ENCODE results near the gene RAB8B.
A peak's percentile ranks its signal among the peaks of the same experiment; 100 is the strongest.

RAB8B gene

DNA sequence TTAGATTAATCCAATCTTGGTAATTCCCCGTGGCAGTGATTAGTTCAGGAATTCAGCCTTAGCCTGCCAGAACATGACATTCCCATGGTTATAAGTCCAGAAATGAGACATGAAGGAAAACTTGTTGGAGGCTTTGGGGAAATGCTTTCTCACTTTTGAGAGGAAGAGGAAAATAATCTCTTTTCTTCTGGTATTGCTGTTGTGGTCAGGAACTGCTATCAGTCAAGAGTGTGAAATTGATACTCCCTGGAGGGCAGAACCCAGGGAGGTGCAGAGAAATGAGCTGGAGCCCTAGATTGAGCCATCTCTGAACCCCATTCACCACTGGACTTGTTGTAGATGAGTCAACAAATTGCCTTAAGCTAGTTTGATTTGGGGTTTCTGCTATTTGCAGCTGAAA lies 49.4 kb downstream of the RAB8B start:
- FAIRE-seq: no peak

DNA sequence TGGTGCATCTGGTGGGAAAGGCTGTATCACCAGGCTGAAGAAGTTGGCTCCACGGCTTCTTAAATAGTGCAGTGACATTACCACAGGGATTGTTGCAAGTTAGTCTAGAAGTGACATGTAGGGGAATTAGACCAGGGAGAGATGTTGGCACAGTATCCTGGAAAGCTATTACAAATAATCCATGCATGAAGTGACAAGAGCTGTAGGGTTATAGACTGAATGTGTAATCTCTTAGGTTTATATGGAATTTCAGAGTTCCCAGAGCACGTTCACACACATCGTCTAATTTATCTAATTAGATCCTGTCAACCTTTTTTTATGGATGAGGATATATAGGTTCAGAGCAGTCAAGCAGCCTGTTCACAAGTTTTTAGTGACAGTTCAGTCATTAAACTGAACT lies 50.7 kb downstream of the RAB8B start:
- no peak for FAIRE-seq

DNA sequence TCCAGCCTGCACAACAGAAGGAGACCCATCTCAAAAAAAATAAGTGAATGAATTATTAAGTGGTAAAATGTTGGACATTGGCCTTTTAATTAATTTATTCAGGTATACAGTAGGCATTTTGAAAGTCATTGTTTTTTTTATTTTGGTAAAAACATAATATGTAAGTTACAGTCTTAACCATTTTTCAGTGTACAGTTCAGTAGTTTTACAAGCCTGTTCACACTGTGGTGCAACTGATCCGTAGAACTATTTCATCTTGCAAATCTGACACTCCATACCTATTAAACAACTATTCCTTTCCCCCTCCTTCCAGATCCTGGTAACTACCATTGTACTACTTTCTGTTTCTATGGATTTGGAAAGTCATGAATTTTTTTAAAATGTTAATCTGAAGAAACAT lies 51.9 kb downstream of the RAB8B start:
- no peak for FAIRE-seq

DNA sequence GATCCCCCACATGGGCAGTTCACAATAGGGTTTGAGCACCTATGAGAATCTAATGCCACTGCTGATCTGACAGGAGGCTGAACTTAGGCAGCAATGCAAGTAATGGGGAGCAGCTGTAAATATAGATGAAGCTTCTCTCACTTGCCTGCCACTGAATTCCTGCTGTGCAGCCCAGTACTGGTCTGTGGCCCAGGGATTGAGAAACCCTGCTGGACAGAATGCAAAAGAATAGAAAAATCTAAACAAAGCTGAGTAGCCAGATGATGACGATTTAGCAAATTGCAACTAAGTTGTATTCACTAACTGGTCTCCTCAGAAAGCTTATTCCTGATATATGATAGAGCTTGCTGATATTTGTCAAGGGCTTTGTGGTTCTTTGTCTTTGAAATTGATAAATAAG lies 53.7 kb downstream of the RAB8B start:
- FAIRE-seq: no peak

DNA sequence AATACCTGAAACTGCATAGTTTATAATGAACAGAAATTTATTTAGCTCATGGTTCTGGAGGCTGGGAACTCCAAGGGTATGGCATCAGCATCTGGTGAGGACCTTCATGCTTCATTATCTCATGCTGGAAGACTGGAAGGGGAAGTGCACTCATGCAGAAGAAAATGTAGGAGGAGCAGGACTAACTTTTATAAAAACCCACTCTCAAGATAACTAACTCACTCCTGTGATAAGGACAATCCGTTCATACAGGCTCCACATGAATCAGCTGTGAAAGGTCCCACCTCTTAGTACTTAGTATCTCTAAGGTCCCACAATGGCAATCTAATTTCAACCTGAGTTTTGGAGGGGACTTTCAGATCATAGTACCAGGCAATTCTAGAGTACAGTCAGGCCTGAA lies 54.4 kb downstream of the RAB8B start:
- FAIRE-seq: no peak

DNA sequence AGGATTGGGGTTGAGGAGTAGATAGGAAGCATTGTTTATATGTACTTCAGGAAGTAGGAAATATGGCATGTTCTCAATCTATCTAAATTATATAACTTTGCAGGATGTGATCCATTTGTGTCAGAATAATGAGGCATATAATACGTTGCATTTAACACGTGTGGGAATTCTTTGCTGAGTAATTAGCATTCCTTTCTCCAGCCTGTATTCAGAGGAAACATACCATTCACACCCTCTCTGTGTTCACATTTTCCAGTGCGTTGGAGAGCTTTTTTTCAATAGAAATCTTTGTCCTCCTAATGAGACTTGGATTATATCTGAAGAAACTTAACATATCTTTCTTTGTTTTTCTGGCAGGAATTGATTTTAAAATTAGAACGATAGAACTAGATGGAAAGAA lies 55.0 kb downstream of the RAB8B start:
- FAIRE-seq: no peak

DNA sequence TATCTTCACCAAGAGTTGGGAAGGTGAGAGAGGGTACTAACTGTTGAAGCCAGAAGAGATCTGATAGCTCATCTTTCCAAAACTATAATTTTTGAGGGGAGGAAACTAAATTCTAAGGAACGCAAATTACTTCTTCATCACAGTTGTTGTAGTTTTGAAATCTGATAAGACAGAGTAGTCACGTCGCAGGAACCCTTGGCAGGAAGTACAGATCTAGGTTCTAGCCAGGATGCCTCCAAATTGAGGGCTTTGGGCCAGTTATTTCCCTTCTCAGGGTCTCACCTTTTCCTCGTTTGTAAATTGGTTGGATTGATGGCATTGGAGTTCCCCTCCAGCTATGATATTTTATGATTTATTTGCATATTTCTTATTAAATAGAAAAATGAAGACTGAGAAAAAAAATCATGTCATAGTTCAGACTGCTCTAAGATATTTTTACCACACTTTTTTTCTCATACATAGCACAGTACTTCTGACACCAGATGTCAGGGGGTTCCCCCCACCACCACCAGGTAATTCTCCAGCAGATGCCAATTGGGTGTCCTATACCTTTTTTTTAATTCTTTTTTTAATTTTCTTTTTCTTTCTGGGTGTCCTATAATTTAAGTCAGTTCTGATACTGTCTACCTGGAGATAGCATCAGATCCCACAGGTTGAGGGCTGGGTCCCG lies 55.7 kb downstream of the RAB8B start:
- no peak for FAIRE-seq

DNA sequence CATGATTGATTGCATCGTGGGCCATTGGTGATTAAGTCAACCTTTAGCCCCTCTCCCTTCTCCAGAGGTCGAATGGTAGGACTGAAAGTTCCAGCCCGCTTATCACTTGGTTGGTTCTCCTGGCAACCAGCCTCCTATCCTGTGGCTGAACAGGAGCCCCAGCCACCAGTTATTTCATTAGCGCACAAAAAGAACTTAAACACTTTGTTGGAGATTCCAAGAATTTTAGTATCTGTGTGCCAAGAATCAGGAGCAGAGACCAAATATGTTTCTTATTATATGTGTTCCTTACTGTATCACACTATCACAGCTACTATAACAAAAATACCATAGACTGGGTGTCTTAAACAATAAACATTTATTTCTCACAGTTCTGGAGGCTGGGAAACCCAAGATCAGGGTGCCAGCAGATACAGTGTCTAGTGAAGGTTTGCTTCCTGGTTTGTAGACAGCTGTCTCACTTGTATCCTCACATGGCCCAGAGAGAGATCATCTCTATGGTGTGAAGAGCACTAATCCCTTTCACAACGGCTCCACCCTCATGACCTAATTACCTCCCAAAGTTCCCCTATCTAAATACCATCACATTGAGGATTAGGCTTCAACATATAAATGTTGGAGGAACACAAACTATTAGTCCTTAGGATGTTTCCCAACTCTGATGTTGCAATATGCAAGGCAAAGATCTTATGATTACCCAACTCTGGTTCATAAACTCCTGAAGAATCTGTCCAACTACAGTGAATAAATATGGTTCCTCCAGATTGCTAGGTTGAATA lies 57.5 kb downstream of the RAB8B start:
- FAIRE-seq: no peak

DNA sequence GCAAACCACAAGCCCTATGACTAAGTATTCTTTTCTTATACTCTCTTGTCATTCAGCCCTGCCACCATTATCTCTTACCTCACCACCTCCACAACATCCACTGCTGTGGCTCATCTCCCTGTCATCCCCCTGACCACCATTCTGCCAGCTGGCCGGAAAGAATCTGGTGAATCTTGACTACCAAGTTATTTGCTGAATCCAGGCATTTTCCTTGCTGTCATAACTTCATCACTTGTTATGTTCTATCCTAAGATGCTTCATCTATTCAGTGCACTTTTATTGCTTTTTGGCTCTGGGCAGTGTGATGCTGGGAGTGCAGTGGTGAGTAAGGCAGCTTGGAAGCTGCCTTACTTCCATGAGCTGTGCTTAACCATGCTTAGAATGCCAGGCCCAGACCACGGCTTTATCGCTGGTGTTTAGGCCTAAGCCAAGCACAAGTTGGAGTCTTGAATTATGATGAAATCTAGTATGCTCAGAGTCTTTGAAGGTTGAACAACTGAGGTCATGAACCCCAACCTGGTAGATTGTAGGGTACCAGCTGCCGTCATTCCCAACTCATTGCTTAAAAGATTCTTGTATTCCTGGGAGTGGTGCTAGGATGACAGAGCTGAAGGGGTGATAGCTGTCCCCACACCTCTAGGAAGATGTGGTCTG lies 61.0 kb downstream of the RAB8B start:
- FAIRE-seq: no peak

- FAIRE-seq: no peak
Observed at GRCh38 chr15:63251701-63252100, 62.3 kb downstream of the RAB8B start.

DNA sequence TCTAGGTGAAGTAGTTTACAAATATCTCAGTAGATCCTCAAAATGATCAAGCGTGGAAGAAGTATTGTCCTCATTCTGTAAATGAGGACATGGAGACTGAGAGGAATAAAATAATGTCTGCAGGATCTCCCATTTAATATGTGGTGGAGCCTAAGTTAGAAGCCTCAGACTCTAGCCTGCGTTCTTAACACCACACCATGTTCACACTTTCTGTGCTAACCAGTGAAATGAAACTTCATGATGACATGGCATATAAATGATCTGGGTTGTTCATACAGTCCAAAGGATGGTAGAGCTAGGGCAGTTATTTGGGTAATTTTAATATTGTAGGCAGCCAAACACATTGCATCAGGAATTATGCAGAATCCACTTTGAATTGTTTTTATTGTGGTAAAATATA lies 62.9 kb downstream of the RAB8B start:
- no peak for FAIRE-seq

DNA sequence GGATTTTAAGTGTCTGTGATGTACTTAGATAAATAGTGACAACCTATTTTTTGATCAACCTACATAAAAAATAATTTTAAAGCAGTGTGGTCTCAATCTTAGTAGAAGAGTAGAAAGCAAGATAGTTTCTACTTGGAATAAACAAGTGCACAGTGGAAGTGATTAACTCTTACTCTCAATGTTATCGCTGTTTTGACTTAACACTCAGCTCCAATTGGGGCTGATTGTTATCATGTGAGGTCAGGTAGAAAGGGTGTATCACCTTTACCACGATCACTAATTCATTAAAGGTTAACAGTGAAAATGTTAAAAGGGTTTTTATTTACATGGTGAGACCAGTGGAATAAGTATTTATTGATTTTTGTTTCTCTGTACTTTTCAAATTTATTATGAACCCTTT lies 65.6 kb downstream of the RAB8B start:
- FAIRE-seq: no peak

DNA sequence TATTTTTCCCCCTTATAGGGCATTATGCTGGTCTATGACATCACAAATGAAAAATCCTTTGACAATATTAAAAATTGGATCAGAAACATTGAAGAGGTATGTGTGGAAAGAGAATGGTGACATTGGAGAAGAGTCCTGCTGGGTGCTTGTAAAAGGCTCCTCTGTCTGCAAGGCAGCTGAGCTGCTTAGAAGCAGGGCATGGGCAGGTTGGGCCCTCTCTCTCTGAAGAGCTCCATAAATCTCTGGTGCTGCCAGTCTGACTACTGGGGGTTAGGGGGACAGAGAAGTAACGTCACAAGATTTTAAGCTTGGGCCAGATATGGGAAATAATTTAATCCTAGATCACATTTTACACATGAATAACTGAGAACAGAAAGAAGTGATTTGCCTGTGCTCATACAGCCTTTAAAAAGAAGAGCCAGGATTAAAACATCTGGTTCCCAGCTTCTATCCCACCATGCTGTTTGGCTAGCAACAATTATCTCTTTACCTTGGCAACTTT lies 66.1 kb downstream of the RAB8B start:
- FAIRE-seq: no peak

DNA sequence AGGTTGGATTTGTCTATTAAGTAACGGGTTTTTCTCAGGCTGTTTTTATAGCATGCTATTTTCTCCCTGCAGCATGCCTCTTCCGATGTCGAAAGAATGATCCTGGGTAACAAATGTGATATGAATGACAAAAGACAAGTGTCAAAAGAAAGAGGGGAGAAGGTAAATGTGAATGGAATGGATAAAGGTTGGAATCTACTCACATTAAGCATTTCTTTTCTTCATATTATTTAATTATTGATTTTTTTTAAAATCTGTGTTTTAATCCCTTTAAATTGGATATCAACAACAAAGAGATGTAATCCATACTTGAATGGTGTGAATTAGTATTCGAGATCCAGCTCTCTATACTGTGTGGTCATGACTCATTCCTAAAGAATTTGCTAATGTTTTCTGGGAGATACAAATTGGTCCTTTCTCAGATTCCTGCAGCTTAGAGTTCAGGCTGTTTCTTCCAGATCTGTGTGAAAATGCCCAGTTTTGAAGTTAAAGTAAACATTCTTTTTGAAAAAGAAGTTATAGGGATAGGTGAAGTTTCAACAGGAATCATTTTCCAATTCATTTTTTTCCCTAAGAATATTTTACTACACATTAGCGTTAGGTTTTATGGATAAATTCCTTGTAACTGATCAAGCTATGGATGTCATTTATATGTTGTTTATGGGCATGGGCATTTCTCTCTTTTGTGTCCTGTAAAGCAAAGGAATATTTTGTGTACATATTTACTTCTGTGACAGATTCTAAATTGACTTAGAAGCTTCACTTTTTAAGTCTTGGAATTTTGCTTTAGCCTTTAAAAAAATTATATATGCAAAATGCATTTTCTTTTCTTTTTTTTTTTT lies 67.2 kb downstream of the RAB8B start:
- peak; percentile 81 for FAIRE-seq

GRCh38 chr15:63258658-63259057 lies 69.3 kb downstream of the RAB8B start:
- FAIRE-seq: no peak

- no peak for FAIRE-seq
Observed at GRCh38 chr15:63260791-63261190, 71.4 kb downstream of the RAB8B start.

DNA sequence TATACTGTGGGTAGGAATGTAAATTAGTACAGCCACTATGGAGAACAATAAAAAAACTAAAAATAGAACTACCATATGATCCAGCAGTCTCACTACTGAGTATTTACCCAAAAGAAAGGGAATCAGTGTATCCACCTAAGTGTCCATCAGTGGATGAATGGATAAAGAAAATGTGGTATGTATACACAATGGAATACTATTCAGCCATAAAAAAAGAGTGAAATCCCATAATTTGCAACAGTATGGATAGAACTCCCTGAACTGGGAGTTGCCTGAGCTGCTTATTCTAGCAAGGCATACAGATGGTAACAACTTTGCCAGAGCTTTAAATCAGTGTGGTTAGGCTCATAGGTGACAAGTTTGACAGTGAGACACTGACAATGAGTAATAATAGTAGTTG lies 71.9 kb downstream of the RAB8B start:
- FAIRE-seq: no peak

- no peak for FAIRE-seq
Observed at GRCh38 chr15:63263519-63263918, 74.1 kb downstream of the RAB8B start.

DNA sequence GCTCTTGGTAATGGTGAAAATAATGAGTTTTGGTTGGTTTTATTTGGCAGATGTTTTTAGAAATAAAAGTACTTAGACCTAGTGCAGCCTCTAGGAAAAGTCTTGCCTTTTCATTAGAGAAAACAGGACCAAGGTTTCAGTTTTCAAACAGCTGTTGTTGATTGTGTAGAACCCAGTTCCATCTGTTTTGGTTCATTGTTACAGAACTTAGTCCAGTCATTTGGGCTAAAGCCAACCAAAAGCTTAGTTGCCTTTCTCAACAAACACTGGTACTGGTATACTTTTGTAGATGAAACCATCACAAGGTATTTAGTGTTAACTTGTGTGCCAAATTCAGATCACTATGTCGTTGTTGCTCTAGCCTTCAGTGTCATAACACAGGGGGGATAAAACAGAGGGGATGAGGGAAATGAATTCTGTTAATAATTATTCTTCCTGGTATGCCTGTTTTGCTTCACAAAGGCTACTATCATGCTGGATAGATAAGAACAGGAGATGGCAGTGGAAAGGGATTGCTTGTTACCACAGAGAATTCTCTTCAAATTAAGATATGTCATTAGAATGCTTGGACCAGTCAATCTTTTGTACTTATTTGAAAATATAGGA lies 75.4 kb downstream of the RAB8B start:
- FAIRE-seq: no peak

DNA sequence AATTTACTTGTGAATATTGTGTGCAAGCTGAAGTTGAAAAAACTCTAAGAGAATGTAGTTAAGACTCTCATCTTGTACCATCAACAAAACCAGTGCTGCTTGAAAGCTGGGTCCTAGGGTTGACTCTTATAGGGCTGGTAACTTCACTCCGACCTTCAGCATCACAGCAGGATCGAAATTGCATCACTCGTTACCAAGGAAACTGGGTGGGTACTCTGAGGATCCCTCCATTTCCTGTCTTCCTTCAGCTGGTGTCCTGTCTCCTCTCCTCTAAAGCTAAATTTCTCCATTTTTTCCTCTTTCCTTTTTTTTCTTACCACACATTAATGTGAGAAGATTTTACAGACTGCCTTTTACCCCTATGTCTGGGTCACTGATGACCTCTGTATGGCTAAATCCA lies 85.0 kb downstream of the RAB8B start:
- no peak for FAIRE-seq

DNA sequence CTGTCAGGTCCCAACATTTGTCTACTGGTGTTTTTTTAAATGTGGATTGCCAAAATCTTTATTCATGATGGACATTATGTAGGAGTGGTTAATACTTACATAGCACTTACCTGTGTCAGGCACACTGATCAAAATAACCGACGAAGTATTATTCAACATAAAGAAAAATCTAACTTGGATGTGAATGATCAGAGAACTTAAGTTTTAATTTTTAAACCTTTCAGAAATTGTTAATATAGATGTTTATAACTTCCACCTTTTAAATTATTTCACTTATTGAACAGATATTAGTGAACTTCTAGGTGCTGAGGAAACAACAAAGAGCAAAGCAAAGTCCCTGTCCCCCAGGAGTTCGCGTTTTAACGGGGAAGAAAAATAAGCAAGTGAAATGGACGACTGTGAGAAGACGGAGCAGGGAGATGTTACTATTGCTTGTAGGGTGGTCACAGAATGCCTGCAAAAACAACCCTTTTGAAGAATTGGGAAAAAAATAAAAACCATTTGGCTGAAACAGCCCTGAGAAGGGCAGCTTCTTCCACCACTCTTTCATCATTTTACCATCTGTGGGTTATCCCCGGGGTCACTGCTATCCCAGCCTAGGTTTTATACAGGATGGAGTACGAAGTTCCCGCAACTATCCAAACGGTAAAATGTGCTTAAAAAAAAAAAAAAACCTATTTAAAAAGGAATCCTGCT lies 87.1 kb downstream of the RAB8B start:
- FAIRE-seq: no peak

Measured in TTC549 (cell line).